ENCODE results near the gene CYP4F3.
A peak's percentile ranks its signal among the peaks of the same experiment; 100 is the strongest.

CYP4F3 gene

DNA sequence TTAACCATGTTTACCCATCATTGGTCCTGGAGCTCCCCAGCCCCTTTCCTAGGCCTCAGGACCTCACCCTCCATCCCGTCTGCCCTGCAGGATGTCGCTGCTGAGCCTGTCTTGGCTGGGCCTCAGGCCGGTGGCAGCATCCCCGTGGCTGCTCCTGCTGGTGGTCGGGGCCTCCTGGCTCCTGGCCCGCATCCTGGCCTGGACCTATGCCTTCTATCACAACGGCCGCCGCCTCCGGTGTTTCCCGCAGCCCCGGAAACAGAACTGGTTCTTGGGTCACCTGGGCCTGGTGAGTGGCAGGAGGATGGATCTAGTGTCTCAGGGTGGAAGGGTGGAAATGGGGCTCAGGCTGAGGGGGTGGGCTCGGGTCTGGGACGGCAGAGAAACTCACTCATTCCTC is 25.2 kb upstream of the CYP4F3 start:
- no peaks in the 10 kb centered on the region for H3K9me3 ChIP-seq (ENCODE audit: control insufficient read depth, low read length)

DNA sequence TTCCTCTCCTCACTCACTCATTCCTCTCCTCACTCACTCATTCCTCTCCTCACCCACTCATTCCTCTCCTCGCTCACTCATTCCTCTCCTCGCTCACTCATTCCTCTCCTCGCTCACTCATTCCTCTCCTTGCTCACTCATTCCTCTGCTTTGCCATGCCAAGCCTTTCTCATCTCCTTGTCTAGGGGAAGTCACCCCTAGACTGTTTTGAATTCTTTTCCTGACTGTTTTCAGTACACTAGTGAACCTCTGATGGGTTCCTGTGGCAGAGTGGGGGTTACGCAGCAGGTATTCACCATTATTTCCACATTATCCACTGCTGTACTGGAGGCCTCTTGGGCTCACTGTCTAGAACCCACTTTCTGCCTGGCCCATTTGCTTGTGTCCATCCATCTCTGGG is 24.5 kb upstream of the CYP4F3 start:
- Histone ChIP-seq H3K9ac (no peak overlapping the region), H2AFZ (no peak overlapping the region), H3K27me3 (ENCODE audit: control insufficient read depth, insufficient read depth, low read length) (peaks cover 8% of the 10 kb centered on the region), H3K36me3 (ENCODE audit: control insufficient read depth, insufficient read depth, low read length) (no peaks in the 10 kb centered on the region), H3K4me2 (ENCODE audit: low read length) (no peak overlapping the region), H3K9me3 (ENCODE audit: control insufficient read depth, low read length) (no peaks in the 10 kb centered on the region), H3K27ac (no peak overlapping the region), H3K4me3 (ENCODE audit: low read depth, low read length) (no peak overlapping the region), H3K79me2 (no peaks in the 10 kb centered on the region), H3K4me1 (peaks cover 7% of the 10 kb centered on the region)
- TF ChIP-seq CTCF (IDR thresholded peaks at IDR 0.05), result no peak

More for the DNA sequence above, 25.2 kb upstream of the CYP4F3 start:
- H3K79me2 ChIP-seq, result no peaks in the 10 kb centered on the region
- H3K9ac ChIP-seq, result no peak overlapping the region
- peaks cover 8% of the 10 kb centered on the region for H3K27me3 ChIP-seq (ENCODE audit: control insufficient read depth, insufficient read depth, low read length)
- H3K4me3 ChIP-seq (ENCODE audit: low read depth, low read length), result no peak overlapping the region
- no peak for TF ChIP-seq CTCF (IDR thresholded peaks at IDR 0.05)
- peaks cover 7% of the 10 kb centered on the region for H3K4me1 ChIP-seq
- H3K4me2 ChIP-seq (ENCODE audit: low read length), result no peak overlapping the region
- peak overlapping the region; percentile 16 for H2AFZ ChIP-seq
- H3K36me3 ChIP-seq (ENCODE audit: control insufficient read depth, insufficient read depth, low read length), result no peaks in the 10 kb centered on the region
- H3K27ac ChIP-seq, result no peak overlapping the region

DNA sequence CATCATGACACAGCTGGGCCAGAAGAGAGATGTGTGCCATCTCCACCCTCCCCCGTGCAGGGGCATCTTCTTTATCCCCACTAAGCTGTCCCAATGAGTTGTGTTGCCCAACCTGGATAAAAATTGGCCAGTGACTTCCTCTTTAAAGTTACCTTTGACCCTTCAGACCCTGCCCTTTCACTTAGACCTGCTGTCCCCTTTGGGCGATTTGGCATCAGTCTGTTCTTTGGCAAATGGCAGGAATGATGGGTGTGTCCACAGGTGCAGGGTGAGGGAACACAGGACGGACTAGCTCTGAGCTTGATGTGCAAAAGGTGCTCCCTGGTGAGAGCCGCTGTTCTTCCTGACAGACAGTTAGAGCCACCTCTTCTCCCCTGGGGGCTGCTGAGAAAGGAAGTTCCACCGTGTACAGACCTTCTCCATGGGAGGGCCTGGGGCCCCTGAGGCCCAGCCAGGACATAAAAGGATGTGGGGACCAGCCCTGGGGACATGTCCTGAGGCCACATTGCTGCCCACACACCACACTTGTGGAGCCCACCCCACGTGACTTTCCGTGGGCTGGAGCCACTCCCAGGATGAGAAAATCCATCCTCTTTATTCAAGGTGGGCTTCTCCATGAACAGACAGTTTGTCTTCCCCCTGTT is 23.9 kb upstream of the CYP4F3 start:
- Histone ChIP-seq H3K36me3 (ENCODE audit: control insufficient read depth, insufficient read depth, low read length) (no peaks in the 10 kb centered on the region), H3K4me1 (peaks cover 7% of the 10 kb centered on the region), H3K9me3 (ENCODE audit: control insufficient read depth, low read length) (no peaks in the 10 kb centered on the region), H2AFZ (no peak overlapping the region), H3K27me3 (ENCODE audit: control insufficient read depth, insufficient read depth, low read length) (peaks cover 8% of the 10 kb centered on the region), H3K27ac (no peak overlapping the region), H3K4me2 (ENCODE audit: low read length) (no peak overlapping the region), H3K4me3 (ENCODE audit: low read depth, low read length) (no peak overlapping the region), H3K79me2 (no peaks in the 10 kb centered on the region), H3K9ac (no peak overlapping the region)
- no peak for TF ChIP-seq CTCF (IDR thresholded peaks at IDR 0.05)

GRCh38 chr19:15618321-15618720 is 22.4 kb upstream of the CYP4F3 start:
- peaks cover 7% of the 10 kb centered on the region for H3K4me1 ChIP-seq
- H3K9me3 ChIP-seq (ENCODE audit: control insufficient read depth, low read length), result no peaks in the 10 kb centered on the region
- no peak overlapping the region for H2AFZ ChIP-seq
- H3K27me3 ChIP-seq (ENCODE audit: control insufficient read depth, insufficient read depth, low read length), result peaks cover 8% of the 10 kb centered on the region
- no peak overlapping the region for H3K9ac ChIP-seq
- no peak overlapping the region for H3K27ac ChIP-seq
- H3K79me2 ChIP-seq, result no peaks in the 10 kb centered on the region
- no peak overlapping the region for H3K4me2 ChIP-seq (ENCODE audit: low read length)
- H3K4me3 ChIP-seq (ENCODE audit: low read depth, low read length), result no peak overlapping the region
- TF ChIP-seq CTCF (IDR thresholded peaks at IDR 0.05), result no peak
- H3K36me3 ChIP-seq (ENCODE audit: control insufficient read depth, insufficient read depth, low read length), result no peaks in the 10 kb centered on the region

- H3K9me3 ChIP-seq (ENCODE audit: control insufficient read depth, low read length), result no peaks in the 10 kb centered on the region
- H3K79me2 ChIP-seq, result no peaks in the 10 kb centered on the region
- H3K9ac ChIP-seq, result no peak overlapping the region
- peaks cover 8% of the 10 kb centered on the region for H3K27me3 ChIP-seq (ENCODE audit: control insufficient read depth, insufficient read depth, low read length)
- H3K4me1 ChIP-seq, result no peaks in the 10 kb centered on the region
- no peak overlapping the region for H3K4me2 ChIP-seq (ENCODE audit: low read length)
- no peak overlapping the region for H3K27ac ChIP-seq
- H3K4me3 ChIP-seq (ENCODE audit: low read depth, low read length), result no peak overlapping the region
- TF ChIP-seq CTCF (IDR thresholded peaks at IDR 0.05), result no peak
- H3K36me3 ChIP-seq (ENCODE audit: control insufficient read depth, insufficient read depth, low read length), result no peaks in the 10 kb centered on the region
- H2AFZ ChIP-seq, result no peak overlapping the region
Observed at GRCh38 chr19:15621801-15622200, 18.9 kb upstream of the CYP4F3 start.

Data from parathyroid adenoma (tissue), 2 donors.